Right atrium auricular region (tissue), 2 donors: ENCODE results near the gene RASGRP3. TPM values are rescaled to one million over a fixed set of nuclear protein-coding genes. Genes with fewer than 3 reads are reported as not detected.

Experiments
- DNase-seq: peaks from one replicate; pipeline ENCODE4 v3.0.0-alpha.2; 2019; ENCODE audit warnings: low spot score
- H3K27ac ChIP-seq, 2 donors: fragments of 200-600 bp; sonication (generic); 1 replicate in 1 of 2; 2 replicates in 1 of 2; pipeline ENCODE4 v1.5.1; 2016 to 2019
- H3K27me3 ChIP-seq, 2 donors: fragments of 200-600 bp; sonication (generic); one replicate each; pipeline versions ENCODE4 v1.5.1 to v1.6.0; 2017 to 2019
- H3K36me3 ChIP-seq: fragments of 200-600 bp; sonication (generic); one replicate; pipeline ENCODE4 v1.5.1; 2016
- H3K4me1 ChIP-seq, 2 donors: fragments of 200-600 bp; sonication (generic); one replicate each; pipeline versions ENCODE4 v1.5.1 to v1.6.0; 2017 to 2019
- H3K4me3 ChIP-seq, 2 donors: fragments of 200-600 bp; sonication (generic); 1 replicate in 1 of 2; 2 replicates in 1 of 2; pipeline ENCODE4 v1.5.1; 2017 to 2019; ENCODE audit warnings: mild to moderate bottlenecking in 1 of 2, moderate library complexity in 1 of 2
- H3K9me3 ChIP-seq, 2 donors: fragments of 200-600 bp; sonication (generic); one replicate each; pipeline ENCODE4 v1.5.1; 2019
- total RNA-seq, 2 donors: library from RNA; depleted of rRNA; stranded (reverse); fragments of >200 nt; gene quantifications; one replicate each; pipeline ENCODE4 v1.1.0, GENCODE V29; 2016
- TF ChIP-seq, protein P1 (sequence below), 2 donors: fragments of 200-600 bp; sonication (generic); IDR thresholded peaks; one replicate each; pipeline ENCODE4 v1.5.1; 2019; ENCODE audit warnings: antibody characterized with exemption in 2 of 2

The RASGRP3 gene
- total RNA-seq, 2 donors from 2014 or later, result 50.0 to 56.3 TPM

DNA sequence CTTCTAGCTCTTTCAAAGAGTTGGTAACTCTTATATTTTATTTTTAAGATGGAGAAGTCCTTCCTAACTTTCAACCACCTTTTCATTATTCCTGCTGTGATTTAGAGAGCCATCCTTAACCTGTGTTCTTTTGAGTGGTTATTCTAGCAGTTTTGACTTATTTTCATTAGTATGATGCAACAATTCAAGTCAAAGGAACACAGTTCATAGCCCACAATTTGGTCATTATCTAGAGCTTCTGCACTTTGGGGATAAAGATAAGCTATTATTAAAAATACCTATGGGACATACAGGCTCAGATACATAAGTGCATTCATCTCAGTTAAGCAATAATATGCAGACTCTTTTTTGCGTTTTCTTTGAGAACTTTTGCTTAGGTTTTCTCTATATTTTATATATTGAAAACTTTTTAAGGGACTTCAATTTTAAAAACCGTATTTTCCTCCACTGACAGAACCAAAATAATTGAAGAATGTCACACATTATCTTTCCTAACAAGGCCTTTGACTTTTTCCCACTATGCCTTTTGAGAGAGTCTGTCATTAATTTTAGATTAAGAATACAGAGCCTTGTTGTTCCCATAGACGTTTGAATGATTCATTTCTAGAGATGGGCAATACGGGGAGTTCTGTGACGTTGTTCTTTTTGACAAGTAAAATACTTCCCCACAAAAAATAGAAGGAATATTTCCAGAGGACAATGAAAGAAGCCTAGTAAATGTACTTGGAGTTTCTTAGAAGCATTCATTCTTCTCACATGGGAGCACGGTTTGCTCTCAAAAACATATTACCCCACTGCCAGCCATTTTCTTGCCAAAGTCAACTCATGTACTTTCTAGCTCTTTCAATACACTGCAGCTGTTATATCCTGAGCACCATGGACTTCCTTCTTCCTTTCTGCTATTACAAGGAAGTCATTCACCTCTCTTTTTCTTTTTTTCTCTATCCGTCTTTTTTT lies 42.9 kb upstream of the RASGRP3 start:
- Histone ChIP-seq H3K4me3 (no peak overlapping the region), H3K4me1 (peaks cover 0 to 17% of the 10 kb centered on the region in 2 donors), H3K36me3 (no peaks in the 10 kb centered on the region), H3K27me3 (no peaks in the 10 kb centered on the region), H3K27ac (peak overlapping the region; percentile 48 to 59), H3K9me3 (no peaks in the 10 kb centered on the region)
- TF ChIP-seq, protein P1, sequence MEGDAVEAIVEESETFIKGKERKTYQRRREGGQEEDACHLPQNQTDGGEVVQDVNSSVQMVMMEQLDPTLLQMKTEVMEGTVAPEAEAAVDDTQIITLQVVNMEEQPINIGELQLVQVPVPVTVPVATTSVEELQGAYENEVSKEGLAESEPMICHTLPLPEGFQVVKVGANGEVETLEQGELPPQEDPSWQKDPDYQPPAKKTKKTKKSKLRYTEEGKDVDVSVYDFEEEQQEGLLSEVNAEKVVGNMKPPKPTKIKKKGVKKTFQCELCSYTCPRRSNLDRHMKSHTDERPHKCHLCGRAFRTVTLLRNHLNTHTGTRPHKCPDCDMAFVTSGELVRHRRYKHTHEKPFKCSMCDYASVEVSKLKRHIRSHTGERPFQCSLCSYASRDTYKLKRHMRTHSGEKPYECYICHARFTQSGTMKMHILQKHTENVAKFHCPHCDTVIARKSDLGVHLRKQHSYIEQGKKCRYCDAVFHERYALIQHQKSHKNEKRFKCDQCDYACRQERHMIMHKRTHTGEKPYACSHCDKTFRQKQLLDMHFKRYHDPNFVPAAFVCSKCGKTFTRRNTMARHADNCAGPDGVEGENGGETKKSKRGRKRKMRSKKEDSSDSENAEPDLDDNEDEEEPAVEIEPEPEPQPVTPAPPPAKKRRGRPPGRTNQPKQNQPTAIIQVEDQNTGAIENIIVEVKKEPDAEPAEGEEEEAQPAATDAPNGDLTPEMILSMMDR (IDR thresholded peaks at IDR 0.05), result no peak
- DNase-seq, result no peak

DNA sequence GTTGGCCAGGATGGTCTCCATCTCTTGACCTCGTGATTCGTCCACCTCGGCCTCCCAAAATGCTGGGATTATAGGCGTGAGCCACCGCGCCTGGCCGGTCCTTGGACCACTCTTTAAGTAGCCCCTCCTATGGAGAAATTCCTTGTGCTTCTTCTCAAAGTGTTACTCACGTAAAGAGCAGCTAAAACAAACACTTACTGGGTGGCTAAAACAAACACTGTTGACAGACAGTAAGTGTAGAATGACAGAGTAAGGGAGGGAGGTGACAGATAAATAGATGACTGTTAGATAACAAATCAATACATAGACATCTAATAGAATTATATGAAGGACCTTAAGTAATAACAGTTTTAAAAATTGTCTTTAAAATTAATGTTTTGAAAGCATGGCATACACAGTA lies 40.9 kb upstream of the RASGRP3 start:
- no peak overlapping the region for H3K27ac ChIP-seq

DNA sequence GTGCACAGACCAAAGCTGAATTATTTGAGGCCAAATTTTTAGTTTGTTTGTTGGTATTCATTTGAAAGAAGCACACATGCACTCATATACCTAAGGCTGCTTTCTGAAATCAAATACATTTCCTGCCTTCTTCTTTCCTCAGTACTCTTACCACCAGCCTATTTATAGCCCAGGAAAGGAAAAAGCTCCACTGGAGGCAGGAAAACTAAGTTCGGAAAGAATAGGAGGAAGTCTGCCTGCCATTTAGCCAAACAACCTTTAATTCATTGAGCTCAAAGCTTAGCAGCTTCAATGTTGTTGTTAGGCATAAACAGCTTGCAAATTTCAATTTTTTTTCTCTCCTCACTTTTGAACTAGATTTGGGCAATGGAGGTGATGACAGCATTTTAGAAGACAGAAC lies 40.4 kb upstream of the RASGRP3 start:
- TF ChIP-seq, protein P1 (IDR thresholded peaks at IDR 0.05), result no peak
- no peaks in the 10 kb centered on the region for H3K27me3 ChIP-seq
- H3K27ac ChIP-seq, result peak overlapping the region in 1 of 2 donors; percentile 27
- H3K4me1 ChIP-seq, result peaks cover 0 to 27% of the 10 kb centered on the region in 2 donors
- H3K9me3 ChIP-seq, result no peaks in the 10 kb centered on the region
- no peak for DNase-seq
- peak overlapping the region in 1 of 2 donors; percentile 24 for H3K4me3 ChIP-seq
- no peaks in the 10 kb centered on the region for H3K36me3 ChIP-seq

More for the DNA sequence above, 40.9 kb upstream of the RASGRP3 start:
- no peaks in the 10 kb centered on the region for H3K27me3 ChIP-seq
- H3K36me3 ChIP-seq, result no peaks in the 10 kb centered on the region
- TF ChIP-seq, protein P1 (IDR thresholded peaks at IDR 0.05), result no peak
- H3K9me3 ChIP-seq, result no peaks in the 10 kb centered on the region
- peaks cover 0 to 27% of the 10 kb centered on the region in 2 donors for H3K4me1 ChIP-seq
- DNase-seq, result no peak
- no peak overlapping the region for H3K4me3 ChIP-seq

DNA sequence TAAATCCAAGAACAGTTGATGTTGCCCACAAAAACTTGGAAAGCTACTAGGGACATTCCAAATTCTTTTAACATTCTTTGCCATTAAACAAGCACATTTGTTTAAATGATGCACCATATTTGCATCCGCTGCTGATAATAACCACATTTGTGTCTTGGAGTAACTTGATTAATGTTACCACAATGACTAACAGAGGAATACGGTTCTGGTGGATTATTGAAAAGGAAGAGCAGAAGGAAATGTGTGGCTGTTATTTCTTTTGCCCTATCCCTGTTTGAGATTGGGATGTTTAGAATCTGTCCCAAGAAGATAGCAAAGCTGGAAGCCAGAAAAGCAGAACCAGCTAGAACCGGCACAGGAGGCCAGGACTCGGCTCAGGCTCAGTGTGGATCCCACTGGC lies 39.2 kb upstream of the RASGRP3 start:
- TF ChIP-seq, protein P1 (IDR thresholded peaks at IDR 0.05), result no peak
- H3K4me3 ChIP-seq, result peak overlapping the region in 1 of 2 donors; percentile 28
- H3K27ac ChIP-seq, result peak overlapping the region; percentile 46 to 61

DNA sequence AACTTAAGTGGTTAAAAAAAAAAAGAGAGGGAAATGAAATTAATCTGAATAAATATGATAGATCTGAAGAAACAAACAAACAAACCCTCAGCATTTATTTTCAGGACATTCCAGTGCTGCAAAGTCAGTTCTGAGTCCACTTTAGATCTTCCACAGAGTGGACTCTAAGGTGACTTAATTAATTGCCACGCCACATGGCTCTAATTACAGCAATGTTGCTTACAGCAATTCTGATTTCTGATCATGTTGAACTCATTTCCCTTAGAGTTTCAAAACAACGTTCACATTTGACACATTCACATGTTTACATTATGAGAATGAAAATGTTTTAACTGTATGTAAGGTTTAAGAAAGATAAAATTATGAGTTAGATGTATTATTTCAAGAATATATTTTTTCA lies 38.6 kb upstream of the RASGRP3 start:
- H3K4me1 ChIP-seq, result peaks cover 0 to 21% of the 10 kb centered on the region in 2 donors
- DNase-seq, result no peak
- peak overlapping the region; percentile 46 to 61 for H3K27ac ChIP-seq
- no peaks in the 10 kb centered on the region for H3K9me3 ChIP-seq
- H3K36me3 ChIP-seq, result no peaks in the 10 kb centered on the region
- peak overlapping the region in 1 of 2 donors; percentile 28 for H3K4me3 ChIP-seq
- no peaks in the 10 kb centered on the region for H3K27me3 ChIP-seq
- TF ChIP-seq, protein P1 (IDR thresholded peaks at IDR 0.05), result no peak

More for the DNA sequence above, 39.2 kb upstream of the RASGRP3 start:
- Histone ChIP-seq H3K9me3 (no peaks in the 10 kb centered on the region), H3K27me3 (no peaks in the 10 kb centered on the region), H3K4me1 (peaks cover 0 to 26% of the 10 kb centered on the region in 2 donors), H3K36me3 (no peaks in the 10 kb centered on the region)
- no peak for DNase-seq
